Muscle layer of colon (tissue), 2 donors: ENCODE data around the gene NAE1.

Experiments
- H3K27ac ChIP-seq: one replicate; pipeline ENCODE4 v1.7.0; 2013; ENCODE audit warnings: low read depth, mild to moderate bottlenecking, low read length, moderate library complexity
- H3K27me3 ChIP-seq, 2 donors: one replicate each; pipeline ENCODE4 v1.7.0; 2013; ENCODE audit warnings: low read length in 2 of 2, mild to moderate bottlenecking in 2 of 2; ENCODE audit not compliant: insufficient read depth in 2 of 2, control insufficient read depth in 1 of 2
- H3K36me3 ChIP-seq: one replicate; pipeline ENCODE4 v1.7.0; 2013; ENCODE audit warnings: mild to moderate bottlenecking, low read length; ENCODE audit not compliant: insufficient read depth
- H3K4me1 ChIP-seq: one replicate; pipeline ENCODE4 v1.7.0; 2013; ENCODE audit warnings: mild to moderate bottlenecking, low read length; ENCODE audit not compliant: insufficient read depth
- H3K4me3 ChIP-seq, 2 donors: one replicate each; pipeline ENCODE4 v1.7.0; 2013; ENCODE audit warnings: low read length in 2 of 2, low read depth in 1 of 2, mild to moderate bottlenecking in 1 of 2, moderate library complexity in 1 of 2
- H3K9ac ChIP-seq: one replicate; pipeline ENCODE4 v1.7.0; 2013; ENCODE audit warnings: low read length
- H3K9me3 ChIP-seq: one replicate; pipeline ENCODE4 v1.7.0; 2013; ENCODE audit warnings: mild to moderate bottlenecking, low read length
- donor health status: abdominal sarcoma.
- donor health status: Adenocarcinoma of cecum.

The NAE1 gene

GRCh38 chr16:66859397-66860068, 28.8 kb upstream of the NAE1 start:
- Histone ChIP-seq H3K27ac (no peak overlapping the region), H3K9ac (no peak overlapping the region), H3K27me3 (no peaks in the 10 kb centered on the region), H3K4me1 (peaks cover 6% of the 10 kb centered on the region), H3K9me3 (no peaks in the 10 kb centered on the region), H3K36me3 (no peaks in the 10 kb centered on the region), H3K4me3 (no peak overlapping the region)

- Histone ChIP-seq H3K9me3 (no peaks in the 10 kb centered on the region), H3K36me3 (no peaks in the 10 kb centered on the region), H3K4me3 (no peak overlapping the region), H3K9ac (no peak overlapping the region), H3K4me1 (peaks cover 6% of the 10 kb centered on the region), H3K27me3 (no peaks in the 10 kb centered on the region), H3K27ac (no peak overlapping the region)
These were observed 28.1 kb upstream of the NAE1 start for GRCh38 chr16:66858740-66859396.

DNA sequence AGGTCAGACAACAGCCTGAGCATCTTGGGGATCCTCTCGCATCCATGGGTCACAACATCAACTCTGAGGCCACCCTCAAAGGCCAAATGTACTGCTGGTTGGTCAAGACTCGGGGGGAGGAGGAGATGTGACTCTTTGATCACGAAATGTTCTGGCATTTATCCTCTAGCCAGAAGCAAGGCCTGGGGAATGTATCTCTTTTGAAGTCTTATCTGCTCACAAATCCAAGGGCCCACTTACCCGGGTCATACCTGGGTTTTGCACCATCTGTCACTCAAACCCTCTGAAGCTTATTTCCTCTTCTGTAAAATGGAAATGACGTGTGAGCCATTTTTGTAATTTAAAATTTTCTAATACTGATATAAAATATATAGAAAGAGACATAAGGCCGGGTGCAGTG, 26.7 kb upstream of the NAE1 start:
- peaks cover 6% of the 10 kb centered on the region for H3K4me1 ChIP-seq
- no peak overlapping the region for H3K27ac ChIP-seq
- no peak overlapping the region for H3K9ac ChIP-seq
- no peaks in the 10 kb centered on the region for H3K36me3 ChIP-seq
- no peak overlapping the region for H3K4me3 ChIP-seq
- H3K9me3 ChIP-seq: no peaks in the 10 kb centered on the region
- no peaks in the 10 kb centered on the region for H3K27me3 ChIP-seq

DNA sequence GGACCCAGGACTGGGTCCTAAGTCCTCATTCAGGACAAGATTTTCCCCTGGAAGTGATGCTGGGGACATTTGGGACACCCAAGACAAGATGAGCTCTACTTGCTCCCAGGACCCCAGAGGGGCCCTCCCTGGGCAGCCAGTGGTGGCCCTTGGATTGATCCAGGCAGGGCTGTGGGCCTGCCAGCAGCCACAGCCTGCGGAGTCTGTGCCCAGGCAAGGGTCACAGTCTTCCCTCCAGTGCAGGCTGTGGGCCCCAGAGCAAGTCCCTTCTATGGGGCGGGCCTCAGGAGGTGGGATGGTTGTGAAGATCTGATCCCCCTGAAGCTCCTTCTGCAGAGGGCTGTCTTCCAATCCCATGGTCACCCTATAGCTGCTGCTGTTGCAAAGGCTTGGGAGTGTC, 26.0 kb upstream of the NAE1 start:
- Histone ChIP-seq H3K36me3 (no peaks in the 10 kb centered on the region), H3K4me1 (peaks cover 6% of the 10 kb centered on the region), H3K4me3 (no peak overlapping the region), H3K27ac (no peak overlapping the region), H3K9me3 (no peaks in the 10 kb centered on the region), H3K9ac (no peak overlapping the region), H3K27me3 (no peaks in the 10 kb centered on the region)

GRCh38 chr16:66856184-66856730, 25.5 kb upstream of the NAE1 start:
- Histone ChIP-seq H3K9me3 (no peaks in the 10 kb centered on the region), H3K27ac (no peak overlapping the region), H3K4me1 (peaks cover 6% of the 10 kb centered on the region), H3K27me3 (no peaks in the 10 kb centered on the region), H3K36me3 (no peaks in the 10 kb centered on the region), H3K4me3 (no peak overlapping the region), H3K9ac (no peak overlapping the region)

DNA sequence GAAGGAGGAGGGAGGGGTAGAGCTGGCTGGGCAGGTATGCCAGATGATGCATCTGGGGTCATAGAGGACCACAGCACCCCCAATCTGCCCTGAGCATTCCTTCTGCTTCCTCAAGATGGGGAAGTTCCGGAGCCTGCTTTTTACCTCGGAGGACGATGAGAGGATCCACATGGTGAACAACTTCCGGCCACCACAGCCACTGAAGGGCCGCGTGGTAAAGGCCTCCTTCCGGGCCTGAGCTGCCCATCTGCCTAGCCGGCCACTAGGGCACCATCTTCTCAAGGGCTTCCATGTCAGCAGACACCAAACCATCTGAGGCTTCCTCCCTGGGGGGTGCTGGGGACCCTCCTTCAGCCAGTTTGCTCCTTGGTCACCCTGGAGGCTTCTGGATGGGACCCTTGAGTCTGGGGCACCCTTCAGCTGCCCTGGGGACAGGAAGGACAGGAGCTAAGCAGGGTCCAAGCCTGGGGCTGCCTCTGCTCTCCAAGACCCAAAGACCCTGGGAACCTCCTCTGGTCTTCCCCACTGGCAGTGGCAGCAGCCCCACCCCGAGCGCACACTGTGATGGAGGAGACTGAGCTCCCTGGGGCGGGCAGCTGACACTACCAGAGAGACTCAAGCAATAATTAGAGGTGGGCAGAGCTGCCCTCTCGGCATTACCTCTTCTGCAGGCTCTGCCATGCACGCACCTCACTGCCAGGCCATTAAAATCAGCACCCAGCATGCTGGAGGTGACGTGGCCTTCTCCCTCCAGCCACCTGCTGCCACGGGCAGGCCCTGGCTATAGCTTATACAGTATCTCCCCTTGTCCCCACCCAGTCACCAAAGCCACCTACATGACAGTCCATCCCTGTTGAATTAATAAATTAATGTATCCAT, 22.7 kb upstream of the NAE1 start:
- no peak overlapping the region for H3K9ac ChIP-seq
- H3K4me1 ChIP-seq: no peaks in the 10 kb centered on the region
- H3K27ac ChIP-seq: no peak overlapping the region
- no peaks in the 10 kb centered on the region for H3K9me3 ChIP-seq
- no peaks in the 10 kb centered on the region for H3K27me3 ChIP-seq
- no peaks in the 10 kb centered on the region for H3K36me3 ChIP-seq
- H3K4me3 ChIP-seq: no peak overlapping the region

- Histone ChIP-seq H3K27me3 (peaks cover 3 to 7% of the 10 kb centered on the region in 2 donors), H3K4me1 (no peaks in the 10 kb centered on the region), H3K27ac (no peak overlapping the region), H3K9me3 (no peaks in the 10 kb centered on the region), H3K4me3 (no peak overlapping the region), H3K36me3 (no peaks in the 10 kb centered on the region), H3K9ac (no peak overlapping the region)
These were observed 20.6 kb upstream of the NAE1 start for GRCh38 chr16:66851166-66851964.

DNA sequence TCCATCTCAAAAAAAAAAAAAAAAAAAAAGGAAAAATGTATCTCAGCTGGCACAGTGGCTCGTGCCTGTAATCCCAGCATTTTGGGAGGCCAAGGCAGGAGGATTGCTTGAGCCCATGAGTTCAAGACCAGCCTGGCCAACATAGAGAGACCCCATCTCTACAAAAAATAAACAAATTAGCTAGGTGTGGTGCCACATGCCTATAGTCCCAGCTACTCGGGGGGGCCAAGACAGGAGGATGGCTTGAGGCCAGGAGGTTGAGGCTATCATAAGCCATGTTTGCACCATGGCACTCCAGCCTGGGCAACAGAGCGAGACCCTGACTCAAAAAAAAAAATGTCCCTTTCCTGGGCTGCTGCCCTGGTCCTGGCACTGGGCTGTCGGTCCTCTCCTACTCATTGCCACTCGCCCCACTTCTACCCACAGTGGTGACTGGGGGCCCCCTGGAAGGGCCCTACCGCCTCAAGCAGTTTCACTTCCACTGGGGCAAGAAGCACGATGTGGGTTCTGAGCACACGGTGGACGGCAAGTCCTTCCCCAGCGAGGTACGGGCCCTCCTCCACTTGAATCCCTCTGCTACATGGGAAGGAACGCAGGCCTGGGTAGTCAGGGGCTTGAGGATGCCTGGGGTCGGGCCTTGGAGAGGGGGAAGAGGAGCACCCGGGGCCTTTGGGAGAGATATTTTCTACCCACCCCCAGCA, 19.5 kb upstream of the NAE1 start:
- no peak overlapping the region for H3K9ac ChIP-seq
- H3K4me1 ChIP-seq: no peaks in the 10 kb centered on the region
- H3K27me3 ChIP-seq: peaks cover 14 to 17% of the 10 kb centered on the region in 2 donors
- H3K27ac ChIP-seq: no peak overlapping the region
- no peaks in the 10 kb centered on the region for H3K9me3 ChIP-seq
- no peak overlapping the region for H3K4me3 ChIP-seq
- H3K36me3 ChIP-seq: no peaks in the 10 kb centered on the region

DNA sequence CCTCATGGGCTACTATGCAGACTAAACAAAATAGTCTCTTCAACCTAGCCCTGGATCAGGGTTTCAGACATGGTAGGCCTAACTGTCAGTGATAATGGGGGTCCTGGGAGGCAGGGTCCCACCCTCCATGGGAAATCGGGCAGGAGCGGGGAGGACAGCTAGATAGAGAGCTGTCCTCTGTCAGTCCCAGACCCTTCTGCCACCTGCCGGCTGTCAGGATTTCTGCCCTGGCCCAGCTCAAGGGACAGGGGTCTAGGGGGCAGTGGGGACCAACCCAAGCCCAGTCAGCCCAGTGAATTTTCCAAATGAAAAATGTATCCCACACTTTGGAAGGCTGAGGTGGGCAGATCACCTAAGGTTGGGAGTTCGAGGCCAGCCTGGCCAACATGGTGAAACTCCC, 18.8 kb upstream of the NAE1 start:
- no peak overlapping the region for H3K27ac ChIP-seq
- no peaks in the 10 kb centered on the region for H3K4me1 ChIP-seq
- H3K9ac ChIP-seq: no peak overlapping the region
- no peak overlapping the region for H3K4me3 ChIP-seq
- H3K9me3 ChIP-seq: no peaks in the 10 kb centered on the region
- peaks cover 21 to 24% of the 10 kb centered on the region in 2 donors for H3K27me3 ChIP-seq
- no peaks in the 10 kb centered on the region for H3K36me3 ChIP-seq

DNA sequence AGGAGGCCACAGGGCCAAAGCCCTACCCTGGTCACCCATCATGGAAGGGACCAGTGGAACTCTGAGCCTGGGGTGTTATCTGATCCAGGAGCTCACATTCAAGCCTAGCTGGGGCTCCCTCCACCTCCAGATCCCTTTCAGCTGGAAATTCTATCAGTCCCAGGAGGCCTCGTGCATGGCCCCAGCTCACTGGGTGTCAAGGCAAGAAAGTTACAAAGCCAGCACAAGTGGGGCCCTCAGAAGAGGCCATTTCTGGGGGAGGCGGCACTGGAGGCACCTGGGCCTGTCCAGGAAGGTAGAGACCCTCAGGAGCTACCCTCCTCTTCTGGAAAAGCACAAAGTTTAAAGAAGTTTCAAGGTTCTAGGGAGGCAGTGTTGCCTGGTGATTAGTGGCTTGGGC, 18.2 kb upstream of the NAE1 start:
- Histone ChIP-seq H3K4me1 (no peaks in the 10 kb centered on the region), H3K27me3 (peaks cover 24 to 30% of the 10 kb centered on the region in 2 donors), H3K4me3 (no peak overlapping the region), H3K36me3 (no peaks in the 10 kb centered on the region), H3K27ac (no peak overlapping the region), H3K9ac (no peak overlapping the region), H3K9me3 (no peaks in the 10 kb centered on the region)
